ENCODE results near the gene CNTNAP2. TPM values are rescaled to one million over a fixed set of nuclear protein-coding genes. Genes with fewer than 3 reads are reported as not detected.

Gene CNTNAP2
- total RNA-seq, 1 donor from 2014 or later, result 2.2 TPM

- DNase-seq (ENCODE audit: extremely low spot score in 2 of 2), result no peak
- no peak for TF ChIP-seq POLR2AphosphoS5 (IDR thresholded peaks at IDR 0.05; ENCODE audit: insufficient read depth in 1 of 2, low read depth in 1 of 2)
- no peak for TF ChIP-seq POLR2A (IDR thresholded peaks at IDR 0.05)
- no peak for TF ChIP-seq CTCF (IDR thresholded peaks at IDR 0.05)
Measured at GRCh38 chr7:148104924-148105323, 1988.3 kb downstream of the CNTNAP2 start.

GRCh38 chr7:148105853-148106252 is 1989.3 kb downstream of the CNTNAP2 start:
- Histone ChIP-seq H3K36me3 (no peaks in the 10 kb centered on the region), H3K27me3 (no peaks in the 10 kb centered on the region), H3K4me3 (no peak overlapping the region), H3K4me1 (no peaks in the 10 kb centered on the region), H3K27ac (no peak overlapping the region), H3K9me3 (no peaks in the 10 kb centered on the region)
- no peak for TF ChIP-seq POLR2AphosphoS5 (IDR thresholded peaks at IDR 0.05; ENCODE audit: insufficient read depth in 1 of 2, low read depth in 1 of 2)
- intact Hi-C loops (cut with DNase I), result no loop called here
- DNase-seq (ENCODE audit: extremely low spot score in 2 of 2), result no peak

More at GRCh38 chr7:148104924-148105323, 1988.3 kb downstream of the CNTNAP2 start:
- Histone ChIP-seq H3K9me3 (no peaks in the 10 kb centered on the region), H3K27me3 (no peaks in the 10 kb centered on the region), H3K4me3 (no peak overlapping the region), H3K27ac (no peak overlapping the region), H3K36me3 (no peaks in the 10 kb centered on the region), H3K4me1 (no peaks in the 10 kb centered on the region)
- intact Hi-C loops (cut with DNase I), result no loop called here

GRCh38 chr7:148107443-148108127 is 1991.0 kb downstream of the CNTNAP2 start:
- Histone ChIP-seq H3K4me1 (no peaks in the 10 kb centered on the region), H3K27me3 (no peaks in the 10 kb centered on the region), H3K4me3 (no peak overlapping the region), H3K27ac (no peak overlapping the region), H3K9me3 (no peaks in the 10 kb centered on the region), H3K36me3 (no peaks in the 10 kb centered on the region)
- intact Hi-C loops (cut with DNase I), result no loop called here
- no peak for DNase-seq (ENCODE audit: extremely low spot score in 2 of 2)
- no peak for TF ChIP-seq POLR2AphosphoS5 (IDR thresholded peaks at IDR 0.05; ENCODE audit: insufficient read depth in 1 of 2, low read depth in 1 of 2)
- no peak for TF ChIP-seq POLR2A (IDR thresholded peaks at IDR 0.05)
- no peak for TF ChIP-seq CTCF (IDR thresholded peaks at IDR 0.05)

GRCh38 chr7:148108381-148108780 is 1991.8 kb downstream of the CNTNAP2 start:
- H3K36me3 ChIP-seq, result no peaks in the 10 kb centered on the region
- DNase-seq (ENCODE audit: extremely low spot score in 2 of 2), result no peak
- no peak overlapping the region for H3K27ac ChIP-seq
- no peak overlapping the region for H3K4me3 ChIP-seq
- intact Hi-C loops (cut with DNase I), result no loop called here
- no peak for TF ChIP-seq POLR2AphosphoS5 (IDR thresholded peaks at IDR 0.05; ENCODE audit: insufficient read depth in 1 of 2, low read depth in 1 of 2)
- TF ChIP-seq CTCF (IDR thresholded peaks at IDR 0.05), result no peak
- no peak for TF ChIP-seq POLR2A (IDR thresholded peaks at IDR 0.05)
- no peaks in the 10 kb centered on the region for H3K4me1 ChIP-seq
- no peaks in the 10 kb centered on the region for H3K27me3 ChIP-seq
- H3K9me3 ChIP-seq, result no peaks in the 10 kb centered on the region

GRCh38 chr7:148110097-148110868 is 1993.7 kb downstream of the CNTNAP2 start:
- Histone ChIP-seq H3K4me3 (no peak overlapping the region), H3K9me3 (no peaks in the 10 kb centered on the region), H3K4me1 (no peaks in the 10 kb centered on the region), H3K27ac (no peak overlapping the region), H3K27me3 (no peaks in the 10 kb centered on the region), H3K36me3 (no peaks in the 10 kb centered on the region)
- DNase-seq (ENCODE audit: extremely low spot score in 2 of 2), result no peak
- no peak for TF ChIP-seq CTCF (IDR thresholded peaks at IDR 0.05)
- intact Hi-C loops (cut with DNase I), result no loop called here
